ENCODE measurements around the gene ATG7.

DNA sequence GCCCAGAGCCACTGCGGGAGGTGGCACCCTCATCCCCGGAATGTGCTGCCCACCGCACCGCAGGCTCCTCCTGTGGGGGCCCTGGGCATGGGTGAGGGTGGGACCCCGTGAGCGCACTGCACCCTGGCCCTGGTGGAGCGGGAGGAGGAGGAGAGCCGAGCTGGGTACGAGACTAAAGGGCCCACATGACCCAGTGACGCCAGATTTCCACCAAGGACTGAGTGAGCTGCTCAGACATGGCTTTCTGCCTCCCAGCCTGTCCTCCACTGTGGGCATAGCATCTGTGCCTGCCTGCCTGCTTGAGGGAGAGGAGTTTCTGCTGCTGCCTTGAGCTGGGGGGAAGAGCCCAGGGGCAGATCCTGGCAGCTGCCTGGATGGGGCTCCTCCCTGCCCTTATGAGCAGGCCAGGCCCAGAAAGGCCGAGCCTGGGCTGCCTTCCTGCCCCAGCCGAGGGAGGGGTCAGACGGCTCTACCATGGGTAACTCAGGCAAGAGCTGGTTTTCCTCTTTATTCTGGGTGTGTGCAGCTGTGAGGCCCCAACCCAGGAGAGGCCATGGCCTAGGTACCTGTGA lies 283.1 kb downstream of the ATG7 start:
- TF ChIP-seq, protein P1, sequence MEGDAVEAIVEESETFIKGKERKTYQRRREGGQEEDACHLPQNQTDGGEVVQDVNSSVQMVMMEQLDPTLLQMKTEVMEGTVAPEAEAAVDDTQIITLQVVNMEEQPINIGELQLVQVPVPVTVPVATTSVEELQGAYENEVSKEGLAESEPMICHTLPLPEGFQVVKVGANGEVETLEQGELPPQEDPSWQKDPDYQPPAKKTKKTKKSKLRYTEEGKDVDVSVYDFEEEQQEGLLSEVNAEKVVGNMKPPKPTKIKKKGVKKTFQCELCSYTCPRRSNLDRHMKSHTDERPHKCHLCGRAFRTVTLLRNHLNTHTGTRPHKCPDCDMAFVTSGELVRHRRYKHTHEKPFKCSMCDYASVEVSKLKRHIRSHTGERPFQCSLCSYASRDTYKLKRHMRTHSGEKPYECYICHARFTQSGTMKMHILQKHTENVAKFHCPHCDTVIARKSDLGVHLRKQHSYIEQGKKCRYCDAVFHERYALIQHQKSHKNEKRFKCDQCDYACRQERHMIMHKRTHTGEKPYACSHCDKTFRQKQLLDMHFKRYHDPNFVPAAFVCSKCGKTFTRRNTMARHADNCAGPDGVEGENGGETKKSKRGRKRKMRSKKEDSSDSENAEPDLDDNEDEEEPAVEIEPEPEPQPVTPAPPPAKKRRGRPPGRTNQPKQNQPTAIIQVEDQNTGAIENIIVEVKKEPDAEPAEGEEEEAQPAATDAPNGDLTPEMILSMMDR (IDR thresholded peaks at IDR 0.05), result no peak
- no peak for TF ChIP-seq POLR2A (IDR thresholded peaks at IDR 0.05)

Data from heart left ventricle (tissue), 13 donors.